Type B pancreatic cell (in vitro differentiated cells): Measurements from ENCODE around the gene CNTN4. TPM values are rescaled to one million over a fixed set of nuclear protein-coding genes. Genes with fewer than 3 reads are reported as not detected.

Experiments
- DNase-seq: peaks from one replicate; pipeline ENCODE4 v3.0.0; 2021; ENCODE audit warnings: mixed read lengths; ENCODE audit not compliant: unreplicated experiment; ENCODE audit errors: extremely low spot score
- H3K27ac Mint-ChIP-seq: 2 replicates; pipeline ENCODE4 v1.8.0; 2021; ENCODE audit warnings: mild to moderate bottlenecking, mixed read lengths
- H3K27me3 Mint-ChIP-seq: 2 replicates; pipeline ENCODE4 v1.8.0; 2021; ENCODE audit warnings: mixed read lengths
- H3K36me3 Mint-ChIP-seq: 2 replicates; pipeline ENCODE4 v1.8.0; 2021; ENCODE audit warnings: mixed read lengths
- H3K4me1 Mint-ChIP-seq: one replicate; pipeline ENCODE4 v1.8.0; 2021; ENCODE audit warnings: mixed read lengths; ENCODE audit not compliant: unreplicated experiment
- H3K4me3 Mint-ChIP-seq: 2 replicates; pipeline ENCODE4 v1.8.0; 2021; ENCODE audit warnings: mild to moderate bottlenecking, mixed read lengths
- H3K9me3 Mint-ChIP-seq: 2 replicates; pipeline ENCODE4 v1.8.0; 2021; ENCODE audit warnings: mixed read lengths
- CTCF ChIP-seq: fragments of 200-600 bp; sonication (generic); conservative IDR thresholded peaks from 2 replicates; pipeline ENCODE4 v1.5.0; 2021; ENCODE audit warnings: antibody characterized with exemption, mild to moderate bottlenecking
- total RNA-seq: library from RNA; stranded (reverse); gene quantifications from 2 replicates; pipeline ENCODE4 v1.2.1, GENCODE V29; 2021; ENCODE audit warnings: low replicate concordance

Gene CNTN4
- total RNA-seq, 1 donor from 2014 or later, result 29.7 TPM

- TF ChIP-seq CTCF, result no peak
- no peak for DNase-seq
- peaks cover 9% of the 10 kb centered on the region for H3K4me1 Mint-ChIP-seq
- H3K36me3 Mint-ChIP-seq, result no peaks in the 10 kb centered on the region
- no peak overlapping the region for H3K27ac Mint-ChIP-seq
- no peak overlapping the region for H3K4me3 Mint-ChIP-seq
- no peaks in the 10 kb centered on the region for H3K9me3 Mint-ChIP-seq
- no peaks in the 10 kb centered on the region for H3K27me3 Mint-ChIP-seq
These were observed 54.4 kb downstream of the CNTN4 start for GRCh38 chr3:2153053-2153452.

GRCh38 chr3:2153547-2153946 is 54.9 kb downstream of the CNTN4 start:
- no peak overlapping the region for H3K27ac Mint-ChIP-seq
- H3K4me1 Mint-ChIP-seq, result peaks cover 9% of the 10 kb centered on the region
- TF ChIP-seq CTCF, result no peak
- H3K27me3 Mint-ChIP-seq, result no peaks in the 10 kb centered on the region
- no peak overlapping the region for H3K4me3 Mint-ChIP-seq
- no peak for DNase-seq
- no peaks in the 10 kb centered on the region for H3K36me3 Mint-ChIP-seq
- no peaks in the 10 kb centered on the region for H3K9me3 Mint-ChIP-seq

- no peak overlapping the region for H3K4me3 Mint-ChIP-seq
- DNase-seq, result no peak
- H3K9me3 Mint-ChIP-seq, result no peaks in the 10 kb centered on the region
- peaks cover 9% of the 10 kb centered on the region for H3K4me1 Mint-ChIP-seq
- H3K27ac Mint-ChIP-seq, result no peak overlapping the region
- H3K36me3 Mint-ChIP-seq, result no peaks in the 10 kb centered on the region
- H3K27me3 Mint-ChIP-seq, result no peaks in the 10 kb centered on the region
- no peak for TF ChIP-seq CTCF
These were observed 56.0 kb downstream of the CNTN4 start for GRCh38 chr3:2154621-2155020.

- peaks cover 9% of the 10 kb centered on the region for H3K4me1 Mint-ChIP-seq
- H3K4me3 Mint-ChIP-seq, result no peak overlapping the region
- no peak overlapping the region for H3K27ac Mint-ChIP-seq
- H3K27me3 Mint-ChIP-seq, result no peaks in the 10 kb centered on the region
- DNase-seq, result no peak
- no peaks in the 10 kb centered on the region for H3K9me3 Mint-ChIP-seq
- peak; percentile 84 for TF ChIP-seq CTCF
- H3K36me3 Mint-ChIP-seq, result peaks cover 7% of the 10 kb centered on the region
These were observed 57.7 kb downstream of the CNTN4 start for GRCh38 chr3:2156244-2156847.

- no peak overlapping the region for H3K4me3 Mint-ChIP-seq
- peaks cover 10% of the 10 kb centered on the region for H3K36me3 Mint-ChIP-seq
- peaks cover 4% of the 10 kb centered on the region for H3K9me3 Mint-ChIP-seq
- peaks cover 9% of the 10 kb centered on the region for H3K4me1 Mint-ChIP-seq
- no peak for TF ChIP-seq CTCF
- no peak overlapping the region for H3K27ac Mint-ChIP-seq
- no peaks in the 10 kb centered on the region for H3K27me3 Mint-ChIP-seq
- no peak for DNase-seq
These were observed 60.2 kb downstream of the CNTN4 start for GRCh38 chr3:2158828-2159227.

- peak; percentile 51 for TF ChIP-seq CTCF
- H3K27ac Mint-ChIP-seq, result no peak overlapping the region
- H3K9me3 Mint-ChIP-seq, result peaks cover 4% of the 10 kb centered on the region
- no peaks in the 10 kb centered on the region for H3K27me3 Mint-ChIP-seq
- no peaks in the 10 kb centered on the region for H3K4me1 Mint-ChIP-seq
- H3K4me3 Mint-ChIP-seq, result no peak overlapping the region
- H3K36me3 Mint-ChIP-seq, result peaks cover under 1% of the 10 kb centered on the region
- no peak for DNase-seq
These were observed 67.9 kb downstream of the CNTN4 start for GRCh38 chr3:2166552-2166951.
